Measurements from ENCODE around the gene ROBO3. TPM values are rescaled to one million over a fixed set of nuclear protein-coding genes. Genes with fewer than 3 reads are reported as not detected.

The ROBO3 gene
- total and polyA plus RNA-seq, 12 donors: 1.7 to 87.4 (median 19.1) TPM

- no peak overlapping the region for H3K27ac ChIP-seq
- no peaks in the 10 kb centered on the region for H3K9me3 ChIP-seq (replicated peaks in 1 of 3)
- TF ChIP-seq CTCF (IDR thresholded peaks at IDR 0.05): no peak
- TF ChIP-seq POLR2A (IDR thresholded peaks at IDR 0.05): no peak
- DNase-seq: no peak
- peaks cover 0 to 3% of the 10 kb centered on the region in 2 donors for H3K4me1 ChIP-seq (replicated peaks in 1 of 2)
- intact Hi-C loops (cut with DNase I): no loop called here
- no peaks in the 10 kb centered on the region for H3K36me3 ChIP-seq (replicated peaks in 1 of 2)
- 89 to 100% (median 97%) methylated on average over 2 of the region's 2 CpGs for WGBS, 4 donors
- no peak overlapping the region for H3K4me3 ChIP-seq
- H3K27me3 ChIP-seq: peaks cover 10% of the 10 kb centered on the region
These were observed 33.3 kb upstream of the ROBO3 start for GRCh38 chr11:124831897-124832296.

- H3K4me1 ChIP-seq (replicated peaks in 1 of 2): peaks cover 0 to 3% of the 10 kb centered on the region in 2 donors
- intact Hi-C loops (cut with DNase I): no loop called here
- H3K36me3 ChIP-seq (replicated peaks in 1 of 2): no peaks in the 10 kb centered on the region
- no peaks in the 10 kb centered on the region for H3K9me3 ChIP-seq (replicated peaks in 1 of 3)
- no peak for TF ChIP-seq CTCF (IDR thresholded peaks at IDR 0.05)
- TF ChIP-seq POLR2A (IDR thresholded peaks at IDR 0.05): no peak
- no peak overlapping the region for H3K27ac ChIP-seq
- WGBS, 4 donors: 62 to 74% (median 65%) methylated on average over 4 of the region's 4 CpGs
- H3K27me3 ChIP-seq: peaks cover 10% of the 10 kb centered on the region
- no peak for DNase-seq
- H3K4me3 ChIP-seq: no peak overlapping the region
These were observed 32.7 kb upstream of the ROBO3 start for GRCh38 chr11:124832571-124832970.

GRCh38 chr11:124834526-124835180, 30.6 kb upstream of the ROBO3 start:
- intact Hi-C loops (cut with DNase I): loop anchor here (5.0 kb wide), 2 partner anchors 32 to 162 kb away; partner anchors contain the start of genes MSANTD2 (in 1 of the 2), SIAE (in 1 of the 2) and SPA17 (in 1 of the 2)
- H3K27me3 ChIP-seq: peaks cover 28% of the 10 kb centered on the region
- H3K9me3 ChIP-seq (replicated peaks in 1 of 3): no peaks in the 10 kb centered on the region
- 71 to 88% (median 78%) methylated on average over 3 of the region's 3 CpGs for WGBS, 4 donors
- H3K4me3 ChIP-seq: no peak overlapping the region
- H3K36me3 ChIP-seq (replicated peaks in 1 of 2): no peaks in the 10 kb centered on the region
- TF ChIP-seq CTCF (IDR thresholded peaks at IDR 0.05): no peak
- TF ChIP-seq POLR2A (IDR thresholded peaks at IDR 0.05): no peak
- no peak overlapping the region for H3K27ac ChIP-seq
- H3K4me1 ChIP-seq (replicated peaks in 1 of 2): peaks cover 5 to 10% of the 10 kb centered on the region in 2 donors
- DNase-seq: no peak

- intact Hi-C loops (cut with DNase I): loop anchor here (2.0 to 5.0 kb wide), 3 partner anchors 34 to 165 kb away; partner anchors contain the start of genes MSANTD2 (in 1 of the 2), SIAE (in 1 of the 2) and SPA17 (in 1 of the 2)
- Histone ChIP-seq H3K27me3 (peaks cover 40% of the 10 kb centered on the region), H3K4me3 (peak overlapping the region in 1 of 4 donors; percentile 48), H3K4me1 (replicated peaks in 1 of 2) (peaks cover 8 to 14% of the 10 kb centered on the region in 2 donors), H3K9me3 (replicated peaks in 1 of 3) (no peaks in the 10 kb centered on the region), H3K27ac (no peak overlapping the region), H3K36me3 (replicated peaks in 1 of 2) (no peaks in the 10 kb centered on the region)
- no peak for DNase-seq
- WGBS, 4 donors: 79 to 90% (median 85%) methylated on average over 8 of the region's 8 CpGs
- TF ChIP-seq CTCF (IDR thresholded peaks at IDR 0.05) (no peak), POLR2A (IDR thresholded peaks at IDR 0.05) (no peak)
These were observed 29.3 kb upstream of the ROBO3 start for GRCh38 chr11:124835918-124836317.
